ENCODE results near the gene TMEM231. TPM values are rescaled to one million over a fixed set of nuclear protein-coding genes. Genes with fewer than 3 reads are reported as not detected.
A peak's percentile ranks its signal among the peaks of the same experiment; 100 is the strongest.
"Not testable (repeated sequence)": the region's sequence is repeated elsewhere in the genome, so short reads cannot be mapped to it uniquely, and the experiment has no call there.

TMEM231 gene
- total RNA-seq, 2 experiments from 2014 or later, result 4.9 to 5.1 TPM

DNA sequence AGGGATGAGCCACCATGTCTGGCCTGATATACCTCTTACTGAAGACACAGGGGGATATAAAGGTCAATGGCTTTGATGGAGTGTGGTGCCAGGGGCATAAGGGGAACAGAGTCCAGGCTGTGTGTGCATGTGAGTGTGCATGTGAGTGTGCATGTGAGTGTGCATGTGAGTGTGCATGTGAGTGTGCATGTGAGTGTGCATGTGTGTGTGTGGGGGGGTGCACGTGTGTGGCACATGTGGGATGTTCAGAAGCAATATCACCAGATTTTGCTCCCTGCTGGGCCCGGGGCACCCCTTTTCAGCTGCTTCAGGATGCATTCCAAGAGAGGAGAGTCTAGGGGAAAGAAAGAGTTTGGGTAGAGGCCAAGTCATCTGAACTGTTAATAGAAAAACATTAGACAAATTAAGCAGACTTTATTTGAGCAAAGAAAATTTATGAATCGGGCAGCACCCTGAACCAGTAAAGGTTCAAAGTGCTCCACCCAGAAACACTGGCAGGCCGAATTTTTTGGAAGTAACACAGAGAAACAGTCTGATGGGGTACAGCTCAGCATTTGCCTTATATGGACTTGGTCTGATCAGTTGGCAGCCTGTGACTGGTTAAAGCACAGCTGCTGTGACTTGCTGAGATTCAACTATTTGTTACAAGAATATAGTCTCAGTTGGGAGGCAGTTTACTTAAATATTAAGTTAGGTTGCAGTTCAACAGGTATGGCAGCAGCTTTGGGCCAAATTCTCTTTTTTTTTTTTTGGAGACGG is 29.8 kb downstream of the TMEM231 start:
- CTCF ChIA-PET, result interaction anchor here (1.2 kb wide), 1 partner anchor 9 kb away, joined by 3 read pairs; no protein-coding TSS in a partner anchor
- ATAC-seq, result no peak
- DNase-seq, result no peak
- no peak overlapping the region for H3K4me3 Mint-ChIP-seq
- TF ChIP-seq, protein P1, sequence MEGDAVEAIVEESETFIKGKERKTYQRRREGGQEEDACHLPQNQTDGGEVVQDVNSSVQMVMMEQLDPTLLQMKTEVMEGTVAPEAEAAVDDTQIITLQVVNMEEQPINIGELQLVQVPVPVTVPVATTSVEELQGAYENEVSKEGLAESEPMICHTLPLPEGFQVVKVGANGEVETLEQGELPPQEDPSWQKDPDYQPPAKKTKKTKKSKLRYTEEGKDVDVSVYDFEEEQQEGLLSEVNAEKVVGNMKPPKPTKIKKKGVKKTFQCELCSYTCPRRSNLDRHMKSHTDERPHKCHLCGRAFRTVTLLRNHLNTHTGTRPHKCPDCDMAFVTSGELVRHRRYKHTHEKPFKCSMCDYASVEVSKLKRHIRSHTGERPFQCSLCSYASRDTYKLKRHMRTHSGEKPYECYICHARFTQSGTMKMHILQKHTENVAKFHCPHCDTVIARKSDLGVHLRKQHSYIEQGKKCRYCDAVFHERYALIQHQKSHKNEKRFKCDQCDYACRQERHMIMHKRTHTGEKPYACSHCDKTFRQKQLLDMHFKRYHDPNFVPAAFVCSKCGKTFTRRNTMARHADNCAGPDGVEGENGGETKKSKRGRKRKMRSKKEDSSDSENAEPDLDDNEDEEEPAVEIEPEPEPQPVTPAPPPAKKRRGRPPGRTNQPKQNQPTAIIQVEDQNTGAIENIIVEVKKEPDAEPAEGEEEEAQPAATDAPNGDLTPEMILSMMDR (IDR thresholded peaks at IDR 0.05), result no peak
- POLR2A ChIA-PET, result no interaction called here
- no peaks in the 10 kb centered on the region for H3K9me3 Mint-ChIP-seq
- H3K27me3 Mint-ChIP-seq, result no peaks in the 10 kb centered on the region
- H3K36me3 Mint-ChIP-seq (ENCODE audit: low read depth), result no peaks in the 10 kb centered on the region
- intact Hi-C loops (cut with micrococcal nuclease), result no loop called here
- H3K4me1 Mint-ChIP-seq (ENCODE audit: low read depth), result no peaks in the 10 kb centered on the region
- no peak overlapping the region for H3K27ac Mint-ChIP-seq

DNA sequence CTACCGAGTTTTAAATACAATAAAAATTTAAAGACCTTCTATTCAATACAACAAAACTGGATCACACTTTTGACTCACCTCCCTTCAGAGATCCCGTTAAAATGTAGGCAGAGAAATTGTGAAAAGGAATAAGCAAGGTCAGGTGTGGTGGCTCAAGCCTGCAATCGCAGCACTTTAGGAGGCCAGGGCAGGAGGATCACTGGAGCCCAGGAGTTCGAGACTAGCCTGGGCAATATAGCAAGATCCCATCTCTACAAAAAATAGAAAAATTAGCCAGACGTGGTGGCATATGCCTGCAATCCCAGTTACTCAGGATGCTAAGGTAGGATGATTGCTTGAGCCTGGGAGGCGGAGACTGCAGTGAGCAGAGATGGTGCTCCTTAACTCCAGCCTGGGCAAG is 36.9 kb downstream of the TMEM231 start:
- DNase-seq, result no peak
- POLR2A ChIA-PET, result no interaction called here
- Mint-ChIP-seq H3K4me3 (no peak overlapping the region), H3K27me3 (no peaks in the 10 kb centered on the region), H3K36me3 (ENCODE audit: low read depth) (no peaks in the 10 kb centered on the region), H3K4me1 (ENCODE audit: low read depth) (peaks cover 10% of the 10 kb centered on the region), H3K9me3 (no peaks in the 10 kb centered on the region), H3K27ac (no peak overlapping the region)
- CTCF ChIA-PET, result interaction anchor here (3.5 kb wide), 1 partner anchor 11 kb away, joined by 14 read pairs; no protein-coding TSS in a partner anchor
- intact Hi-C loops (cut with micrococcal nuclease), result no loop called here
- TF ChIP-seq, protein P1 (IDR thresholded peaks at IDR 0.05), result no peak
- ATAC-seq, result no peak

DNA sequence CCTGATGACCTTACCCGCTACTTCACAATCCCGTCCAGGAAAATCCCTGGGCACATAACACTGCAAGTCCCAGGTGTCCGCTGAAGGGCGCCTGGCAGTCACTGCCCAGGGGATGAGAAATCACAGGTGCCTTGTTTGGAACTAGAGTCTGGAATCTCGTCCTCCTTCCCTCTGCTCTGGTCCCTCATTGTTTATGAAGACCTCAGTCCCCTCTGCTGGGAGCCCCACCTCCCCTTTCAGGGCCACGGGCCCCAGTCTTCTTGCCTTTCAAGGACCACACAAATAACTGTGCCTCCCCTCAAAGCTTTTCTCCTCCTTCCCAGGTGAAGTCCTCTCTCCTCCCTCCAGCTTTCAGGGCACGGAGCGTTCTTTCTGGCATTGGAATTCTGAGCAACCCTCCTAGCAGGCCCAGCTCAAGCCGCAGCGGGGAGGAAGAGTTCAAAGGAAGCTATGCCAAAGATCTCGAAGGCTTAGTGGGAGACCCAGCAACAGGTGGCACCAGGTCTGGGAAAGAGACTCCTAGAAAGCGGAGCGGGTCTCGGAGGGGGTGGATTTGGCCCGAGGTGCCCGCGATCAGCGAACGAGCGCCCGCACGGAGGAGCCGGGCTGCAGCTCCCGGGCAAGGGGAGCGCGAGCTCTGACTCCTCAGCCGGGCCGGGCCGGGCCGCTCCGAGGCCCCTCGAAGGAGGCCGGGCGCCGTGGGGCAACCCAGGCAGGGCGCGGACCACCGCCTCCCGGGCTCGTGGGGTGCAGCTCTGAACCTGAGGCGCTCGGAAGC is 39.7 kb downstream of the TMEM231 start:
- H3K36me3 Mint-ChIP-seq (ENCODE audit: low read depth); H3K9me3 Mint-ChIP-seq; intact Hi-C loops (cut with micrococcal nuclease); H3K27me3 Mint-ChIP-seq; H3K4me1 Mint-ChIP-seq (ENCODE audit: low read depth): not testable (repeated sequence)
- peak; percentile 36 for DNase-seq
- ChIA-PET CTCF (interaction anchor here (0.8 to 3.5 kb wide), 32 partner anchors 8 to 282 kb away, joined by 3 to 40 read pairs (median 5); partner anchors contain the start of genes ADAT1, CFDP1, KARS1 and TERF2IP), POLR2A (interaction anchor here (1.0 to 1.6 kb wide), 4 partner anchors 19 to 107 kb away, joined by 3 to 5 read pairs (median 4); partner anchors contain the start of gene ADAT1)
- ATAC-seq, result peak; percentile 13
- Mint-ChIP-seq H3K27ac (peak overlapping the region; percentile 55), H3K4me3 (peak overlapping the region; percentile 91)

DNA sequence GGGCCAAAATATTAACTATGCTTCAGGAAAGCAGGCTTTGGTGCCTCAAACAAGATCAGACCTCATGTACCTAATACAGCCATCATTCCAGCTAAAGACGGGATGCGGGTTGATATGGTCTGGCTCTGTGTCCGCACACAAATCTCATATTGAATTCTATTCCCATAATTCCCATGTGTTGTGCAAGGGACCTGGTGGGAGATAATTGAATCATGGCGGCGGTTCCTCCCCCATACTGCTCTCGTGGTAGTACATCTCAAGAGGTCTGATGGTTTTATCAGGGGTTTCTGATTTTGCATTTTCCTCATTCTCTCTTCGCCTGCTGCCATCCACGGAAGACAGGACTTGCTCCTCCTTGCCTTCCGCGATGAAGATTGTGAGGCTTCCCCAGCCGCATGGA is 41.8 kb downstream of the TMEM231 start:
- Mint-ChIP-seq H3K9me3 (no peaks in the 10 kb centered on the region), H3K27ac (no peak overlapping the region), H3K4me3 (no peak overlapping the region), H3K4me1 (ENCODE audit: low read depth) (peaks cover 10% of the 10 kb centered on the region), H3K36me3 (ENCODE audit: low read depth) (no peaks in the 10 kb centered on the region), H3K27me3 (no peaks in the 10 kb centered on the region)
- intact Hi-C loops (cut with micrococcal nuclease), result no loop called here
- TF ChIP-seq, protein P1 (IDR thresholded peaks at IDR 0.05), result no peak
- DNase-seq (no peak), ATAC-seq (no peak)
- ChIA-PET POLR2A (no interaction called here), CTCF (interaction anchor here (0.6 to 1.2 kb wide), 3 partner anchors 11 to 42 kb away, joined by 3 read pairs; no protein-coding TSS in a partner anchor)

DNA sequence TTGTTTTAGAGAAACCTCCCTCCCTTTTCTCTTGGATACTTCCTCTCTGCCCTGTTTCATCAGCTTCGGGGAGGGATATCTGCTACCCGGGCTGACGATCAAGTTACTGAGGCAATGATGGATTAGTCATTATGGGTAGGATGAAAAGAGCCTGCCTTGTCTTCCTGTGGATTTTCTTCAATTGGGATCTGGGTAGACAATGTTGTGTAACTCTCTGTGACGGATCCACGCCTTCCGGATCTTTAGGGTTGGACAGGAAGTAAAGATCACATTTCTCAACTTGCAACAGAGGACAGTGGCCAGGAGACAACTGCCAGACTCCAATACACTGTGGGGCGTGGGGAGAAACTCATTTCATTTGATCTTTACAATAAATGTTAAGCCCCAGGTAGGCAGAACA is 49.5 kb downstream of the TMEM231 start:
- no peak for DNase-seq
- Mint-ChIP-seq H3K4me3 (no peak overlapping the region), H3K36me3 (ENCODE audit: low read depth) (no peaks in the 10 kb centered on the region), H3K4me1 (ENCODE audit: low read depth) (peaks cover 3% of the 10 kb centered on the region), H3K9me3 (no peaks in the 10 kb centered on the region), H3K27ac (no peak overlapping the region), H3K27me3 (peaks cover 6% of the 10 kb centered on the region)
- POLR2A ChIA-PET, result no interaction called here
- intact Hi-C loops (cut with micrococcal nuclease), result no loop called here
- ATAC-seq, result no peak
- TF ChIP-seq, protein P1 (IDR thresholded peaks at IDR 0.05), result no peak
- CTCF ChIA-PET, result interaction anchor here (0.9 kb wide), 1 partner anchor 10 kb away, joined by 6 read pairs; no protein-coding TSS in a partner anchor

Measured in activated CD8-positive, alpha-beta T cell treated with anti-CD3 and anti-CD28 coated beads for 36 hours (primary cell).